ENCODE data around the gene EIF5B.

DNA sequence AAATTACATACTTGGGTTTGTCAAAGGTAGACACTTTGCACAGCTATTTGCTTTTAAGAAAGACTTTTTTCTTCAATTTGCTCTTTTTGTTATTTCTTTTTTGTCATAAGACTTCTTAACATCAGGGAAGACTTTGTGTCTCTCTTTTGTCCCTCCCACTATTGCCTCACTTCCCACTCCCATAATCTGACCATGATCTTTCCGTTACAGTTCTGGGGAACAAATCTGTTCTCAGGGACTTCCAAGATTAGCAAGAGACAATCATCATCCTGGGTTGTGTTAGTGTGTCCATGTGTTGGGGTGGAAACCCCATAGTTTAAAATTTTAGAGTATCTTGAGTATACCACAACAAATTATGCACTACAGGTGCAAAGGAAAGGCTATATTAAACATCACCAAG lies 77.4 kb downstream of the EIF5B start:
- no peak for TF ChIP-seq POLR2A (IDR thresholded peaks at IDR 0.05)
- TF ChIP-seq, protein P1, sequence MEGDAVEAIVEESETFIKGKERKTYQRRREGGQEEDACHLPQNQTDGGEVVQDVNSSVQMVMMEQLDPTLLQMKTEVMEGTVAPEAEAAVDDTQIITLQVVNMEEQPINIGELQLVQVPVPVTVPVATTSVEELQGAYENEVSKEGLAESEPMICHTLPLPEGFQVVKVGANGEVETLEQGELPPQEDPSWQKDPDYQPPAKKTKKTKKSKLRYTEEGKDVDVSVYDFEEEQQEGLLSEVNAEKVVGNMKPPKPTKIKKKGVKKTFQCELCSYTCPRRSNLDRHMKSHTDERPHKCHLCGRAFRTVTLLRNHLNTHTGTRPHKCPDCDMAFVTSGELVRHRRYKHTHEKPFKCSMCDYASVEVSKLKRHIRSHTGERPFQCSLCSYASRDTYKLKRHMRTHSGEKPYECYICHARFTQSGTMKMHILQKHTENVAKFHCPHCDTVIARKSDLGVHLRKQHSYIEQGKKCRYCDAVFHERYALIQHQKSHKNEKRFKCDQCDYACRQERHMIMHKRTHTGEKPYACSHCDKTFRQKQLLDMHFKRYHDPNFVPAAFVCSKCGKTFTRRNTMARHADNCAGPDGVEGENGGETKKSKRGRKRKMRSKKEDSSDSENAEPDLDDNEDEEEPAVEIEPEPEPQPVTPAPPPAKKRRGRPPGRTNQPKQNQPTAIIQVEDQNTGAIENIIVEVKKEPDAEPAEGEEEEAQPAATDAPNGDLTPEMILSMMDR (IDR thresholded peaks at IDR 0.05 in 4 of 5, conservative IDR thresholded peaks at IDR 0.05 in 1 of 5) = no peak

All from gastrocnemius medialis (tissue), 4 donors.